ENCODE data around the gene CCL20.

DNA sequence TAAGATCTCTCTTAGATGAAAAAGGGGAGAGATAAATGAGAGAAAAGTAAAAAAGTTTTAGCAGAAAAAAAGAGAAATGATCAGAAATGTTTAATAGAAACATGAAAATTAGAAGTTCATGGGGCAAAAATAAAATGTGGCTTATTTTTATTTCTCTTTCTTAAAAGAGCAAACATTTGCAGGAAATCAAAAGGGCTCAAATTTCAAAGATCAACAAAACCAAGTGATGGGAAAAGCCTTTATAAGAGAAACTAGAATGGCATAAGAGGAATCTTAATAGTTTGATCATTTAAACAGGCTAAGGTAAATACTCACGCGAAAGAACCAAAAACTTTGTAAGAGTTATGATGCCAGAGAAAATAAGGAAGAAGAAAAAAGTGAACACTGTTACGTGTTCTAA, 34.5 kb downstream of the CCL20 start:
- TF ChIP-seq, protein P1, sequence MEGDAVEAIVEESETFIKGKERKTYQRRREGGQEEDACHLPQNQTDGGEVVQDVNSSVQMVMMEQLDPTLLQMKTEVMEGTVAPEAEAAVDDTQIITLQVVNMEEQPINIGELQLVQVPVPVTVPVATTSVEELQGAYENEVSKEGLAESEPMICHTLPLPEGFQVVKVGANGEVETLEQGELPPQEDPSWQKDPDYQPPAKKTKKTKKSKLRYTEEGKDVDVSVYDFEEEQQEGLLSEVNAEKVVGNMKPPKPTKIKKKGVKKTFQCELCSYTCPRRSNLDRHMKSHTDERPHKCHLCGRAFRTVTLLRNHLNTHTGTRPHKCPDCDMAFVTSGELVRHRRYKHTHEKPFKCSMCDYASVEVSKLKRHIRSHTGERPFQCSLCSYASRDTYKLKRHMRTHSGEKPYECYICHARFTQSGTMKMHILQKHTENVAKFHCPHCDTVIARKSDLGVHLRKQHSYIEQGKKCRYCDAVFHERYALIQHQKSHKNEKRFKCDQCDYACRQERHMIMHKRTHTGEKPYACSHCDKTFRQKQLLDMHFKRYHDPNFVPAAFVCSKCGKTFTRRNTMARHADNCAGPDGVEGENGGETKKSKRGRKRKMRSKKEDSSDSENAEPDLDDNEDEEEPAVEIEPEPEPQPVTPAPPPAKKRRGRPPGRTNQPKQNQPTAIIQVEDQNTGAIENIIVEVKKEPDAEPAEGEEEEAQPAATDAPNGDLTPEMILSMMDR (IDR thresholded peaks at IDR 0.05; ENCODE audit: extremely low read depth in 1 of 2, insufficient read depth in 1 of 2, low read depth in 1 of 2, low read length in 2 of 2), result no peak
- TF ChIP-seq MYC (IDR thresholded peaks at IDR 0.05; ENCODE audit: low read depth, low read length) (no peak), EZH2 (IDR thresholded peaks at IDR 0.05; ENCODE audit: borderline replicate concordance, low read depth, low read length, severe bottlenecking) (no peak)
- TF ChIP-seq, protein P2, sequence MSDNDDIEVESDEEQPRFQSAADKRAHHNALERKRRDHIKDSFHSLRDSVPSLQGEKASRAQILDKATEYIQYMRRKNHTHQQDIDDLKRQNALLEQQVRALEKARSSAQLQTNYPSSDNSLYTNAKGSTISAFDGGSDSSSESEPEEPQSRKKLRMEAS (IDR thresholded peaks at IDR 0.05; ENCODE audit: insufficient read depth, insufficient read length), result no peak
